Caco-2 (cell line): ENCODE results near the gene MYO7B. TPM values are rescaled to one million over a fixed set of nuclear protein-coding genes. Genes with fewer than 3 reads are reported as not detected.
A peak's percentile ranks its signal among the peaks of the same experiment; 100 is the strongest.

Experiments used
- BruUV-seq: library from RNA; stranded (reverse); fragments of 400-500 nt; replicated peaks from 2 replicates; lab custom pipeline; 2021; lab: Mats Ljungman, UMichigan
- CTCF ChIA-PET: fragments of 300-600 bp; sonication (Branson Sonifier 250); formaldehyde crosslinking; loops from one replicate; lab custom pipeline; 2022; ENCODE audit warnings: antibody characterized with exemption; lab: Charles Lee
- POLR2A ChIA-PET: fragments of 300-600 bp; sonication (Branson Sonifier 250); formaldehyde crosslinking; loops from one replicate; lab custom pipeline; 2022; ENCODE audit warnings: antibody characterized with exemption; lab: Charles Lee
- DNase-seq, 2 experiments: peaks; one replicate each; pipeline versions ENCODE4 v3.0.0 to v3.0.0-alpha.2; 2020 to 2022
- H3K27me3 ChIP-seq: replicated peaks from 2 replicates; pipeline ENCODE4 v1.6.0; 2011; ENCODE audit warnings: low read length; ENCODE audit not compliant: control insufficient read depth, insufficient read depth
- H3K36me3 ChIP-seq: 2 replicates; pipeline ENCODE4 v1.5.1; 2011; ENCODE audit warnings: low read length; ENCODE audit not compliant: control insufficient read depth, insufficient read depth
- H3K4me1 ChIP-seq: fragments of 250-450 bp; sonication (Bioruptor Pico); 2 replicates; pipeline ENCODE4 v1.5.1; 2020; ENCODE audit warnings: mild to moderate bottlenecking
- H3K4me3 ChIP-seq: 2 replicates; pipeline ENCODE4 v1.5.1; 2011; ENCODE audit warnings: low read depth, mild to moderate bottlenecking, control low read depth, low read length
- H3K9me3 ChIP-seq: fragments of 250-450 bp; sonication (Bioruptor Pico); 2 replicates; pipeline ENCODE4 v1.5.1; 2020; ENCODE audit warnings: mild to moderate bottlenecking, moderate library complexity
- H3K27ac Mint-ChIP-seq: one replicate; pipeline ENCODE4 v1.8.0; 2022; ENCODE audit warnings: mixed read lengths; ENCODE audit not compliant: unreplicated experiment
- H3K27me3 Mint-ChIP-seq: one replicate; pipeline ENCODE4 v1.8.0; 2022; ENCODE audit warnings: mixed read lengths; ENCODE audit not compliant: insufficient read depth, unreplicated experiment
- H3K36me3 Mint-ChIP-seq: one replicate; pipeline ENCODE4 v1.8.0; 2022; ENCODE audit warnings: mild to moderate bottlenecking, mixed read lengths; ENCODE audit not compliant: insufficient read depth, unreplicated experiment
- H3K4me1 Mint-ChIP-seq: one replicate; pipeline ENCODE4 v1.8.0; 2022; ENCODE audit warnings: low read depth, mixed read lengths; ENCODE audit not compliant: unreplicated experiment
- H3K4me3 Mint-ChIP-seq: one replicate; pipeline ENCODE4 v1.8.0; 2022; ENCODE audit warnings: mild to moderate bottlenecking, moderate library complexity, mixed read lengths; ENCODE audit not compliant: unreplicated experiment
- H3K9me3 Mint-ChIP-seq: one replicate; pipeline ENCODE4 v1.8.0; 2022; ENCODE audit warnings: mixed read lengths; ENCODE audit not compliant: unreplicated experiment
- CTCF ChIP-seq, 2 experiments: fragments of 200-600 bp in 1 of 2; IDR thresholded peaks; 1 replicate in 1 of 2; 2 replicates in 1 of 2; pipeline versions ENCODE4 v1.5.1 to v1.8.0; 2011 to 2022; ENCODE audit warnings: antibody characterized with exemption in 1 of 2, control low read depth in 1 of 2, inconsistent platforms in 1 of 2, low read depth in 1 of 2, low read length in 1 of 2, mild to moderate bottlenecking in 1 of 2, moderate library complexity in 1 of 2; ENCODE audit not compliant: insufficient read depth in 1 of 2, severe bottlenecking in 1 of 2, unreplicated experiment in 1 of 2
- intact Hi-C: fragments of 100-400 bp; cut with micrococcal nuclease; formaldehyde crosslinking; loops from one replicate; pipeline ENCODE4 v1.10.0; 2022; ENCODE audit not compliant: unreplicated experiment
- total RNA-seq: library from RNA; stranded (reverse); gene quantifications from 2 replicates; pipeline ENCODE4 v1.2.3, GENCODE V29; 2022

MYO7B gene
- total RNA-seq, 1 experiment from 2014 or later: 0.27 TPM

GRCh38 chr2:127605691-127606263 is 70.3 kb downstream of the MYO7B start:
- Histone ChIP-seq H3K4me1 (no peaks in the 10 kb centered on the region), H3K36me3 (no peaks in the 10 kb centered on the region), H3K4me3 (no peak overlapping the region), H3K9me3 (0 out of 2 replicates have a peak, but pooled peaks cover 5% of the 10 kb centered on the region), H3K27me3 (no peaks in the 10 kb centered on the region)
- BruUV-seq: no TSS peak
- Mint-ChIP-seq H3K27ac (no peak overlapping the region), H3K4me1 (no peaks in the 10 kb centered on the region), H3K9me3 (peaks cover 8% of the 10 kb centered on the region), H3K27me3 (no peaks in the 10 kb centered on the region), H3K4me3 (no peak overlapping the region), H3K36me3 (peaks cover 5% of the 10 kb centered on the region)
- CTCF ChIA-PET: interaction anchor here (1.1 kb wide), 1 partner anchor 15 kb away, joined by 3 read pairs; no protein-coding TSS in a partner anchor
- no peak for DNase-seq
- POLR2A ChIA-PET: no interaction called here
- no peak for TF ChIP-seq CTCF (IDR thresholded peaks at IDR 0.05; ENCODE audit: insufficient read depth in 1 of 2, low read depth in 1 of 2, low read length in 1 of 2, severe bottlenecking in 1 of 2, unreplicated experiment in 1 of 2)
- intact Hi-C loops: no loop called here

- peaks cover 6% of the 10 kb centered on the region for H3K9me3 Mint-ChIP-seq
- no peak overlapping the region for H3K27ac Mint-ChIP-seq
- TF ChIP-seq CTCF (IDR thresholded peaks at IDR 0.05; ENCODE audit: insufficient read depth in 1 of 2, low read depth in 1 of 2, low read length in 1 of 2, severe bottlenecking in 1 of 2, unreplicated experiment in 1 of 2): no peak
- intact Hi-C loops: no loop called here
- Histone ChIP-seq H3K9me3 (0 out of 2 replicates have a peak, but pooled peaks cover 2% of the 10 kb centered on the region), H3K36me3 (no peaks in the 10 kb centered on the region), H3K27me3 (no peaks in the 10 kb centered on the region), H3K4me1 (no peaks in the 10 kb centered on the region), H3K4me3 (no peak overlapping the region)
- ChIA-PET CTCF (interaction anchor here (0.6 to 1.1 kb wide), 2 partner anchors 15 to 16 kb away, joined by 3 read pairs; no protein-coding TSS in a partner anchor), POLR2A (no interaction called here)
- peaks cover 5% of the 10 kb centered on the region for H3K36me3 Mint-ChIP-seq
- BruUV-seq: no TSS peak
- H3K4me3 Mint-ChIP-seq: no peak overlapping the region
- no peaks in the 10 kb centered on the region for H3K4me1 Mint-ChIP-seq
- DNase-seq: peak in 1 of 2 experiments; percentile 17
- no peaks in the 10 kb centered on the region for H3K27me3 Mint-ChIP-seq
These were observed 71.3 kb downstream of the MYO7B start for GRCh38 chr2:127606625-127607398.

GRCh38 chr2:127607399-127607908 is 72.0 kb downstream of the MYO7B start:
- ChIA-PET CTCF (interaction anchor here (0.6 kb wide), 1 partner anchor 16 kb away, joined by 3 read pairs; no protein-coding TSS in a partner anchor), POLR2A (no interaction called here)
- Histone ChIP-seq H3K27me3 (no peaks in the 10 kb centered on the region), H3K36me3 (no peaks in the 10 kb centered on the region), H3K9me3 (no peaks in the 10 kb centered on the region; the same call in 1 of the 2 replicates), H3K4me1 (no peaks in the 10 kb centered on the region), H3K4me3 (no peak overlapping the region)
- Mint-ChIP-seq H3K36me3 (peaks cover 5% of the 10 kb centered on the region), H3K9me3 (no peaks in the 10 kb centered on the region), H3K4me1 (no peaks in the 10 kb centered on the region), H3K27me3 (no peaks in the 10 kb centered on the region), H3K4me3 (no peak overlapping the region), H3K27ac (no peak overlapping the region)
- no TSS peak for BruUV-seq
- intact Hi-C loops: no loop called here
- DNase-seq: peak in 1 of 2 experiments; percentile 16
- no peak for TF ChIP-seq CTCF (IDR thresholded peaks at IDR 0.05; ENCODE audit: insufficient read depth in 1 of 2, low read depth in 1 of 2, low read length in 1 of 2, severe bottlenecking in 1 of 2, unreplicated experiment in 1 of 2)
